ENCODE measurements around the gene TMCO4.

The TMCO4 gene

GRCh38 chr1:19743793-19744192 is 55.9 kb downstream of the TMCO4 start:
- no peak overlapping the region for H3K4me3 ChIP-seq (ENCODE audit: low read depth in 1 of 2, low read length in 1 of 2)
- peaks cover 19% of the 10 kb centered on the region for H3K36me3 ChIP-seq
- no peaks in the 10 kb centered on the region for H3K4me1 ChIP-seq (ENCODE audit: control insufficient read depth in 1 of 2, insufficient read depth in 1 of 2, low read depth in 1 of 2, low read length in 1 of 2)
- no peaks in the 10 kb centered on the region for H3K9me3 ChIP-seq
- H3K27ac ChIP-seq = no peak overlapping the region
- H3K27me3 ChIP-seq = no peaks in the 10 kb centered on the region
- TF ChIP-seq CTCF (IDR thresholded peaks at IDR 0.05) = no peak

GRCh38 chr1:19743180-19743579 is 56.5 kb downstream of the TMCO4 start:
- no peak for TF ChIP-seq CTCF (IDR thresholded peaks at IDR 0.05)
- Histone ChIP-seq H3K36me3 (peaks cover 19% of the 10 kb centered on the region), H3K9me3 (no peaks in the 10 kb centered on the region), H3K4me1 (ENCODE audit: control insufficient read depth in 1 of 2, insufficient read depth in 1 of 2, low read depth in 1 of 2, low read length in 1 of 2) (no peaks in the 10 kb centered on the region), H3K27me3 (no peaks in the 10 kb centered on the region), H3K27ac (no peak overlapping the region), H3K4me3 (ENCODE audit: low read depth in 1 of 2, low read length in 1 of 2) (no peak overlapping the region)

- Histone ChIP-seq H3K27me3 (no peaks in the 10 kb centered on the region), H3K4me1 (ENCODE audit: control insufficient read depth in 1 of 2, insufficient read depth in 1 of 2, low read depth in 1 of 2, low read length in 1 of 2) (no peaks in the 10 kb centered on the region), H3K9me3 (no peaks in the 10 kb centered on the region), H3K4me3 (ENCODE audit: low read depth in 1 of 2, low read length in 1 of 2) (no peak overlapping the region), H3K36me3 (peaks cover 9% of the 10 kb centered on the region), H3K27ac (no peak overlapping the region)
- TF ChIP-seq CTCF (IDR thresholded peaks at IDR 0.05) = no peak
Measured at GRCh38 chr1:19739628-19740027, 60.1 kb downstream of the TMCO4 start.

- Histone ChIP-seq H3K36me3 (peaks cover 11% of the 10 kb centered on the region), H3K27ac (no peak overlapping the region), H3K9me3 (no peaks in the 10 kb centered on the region), H3K4me1 (ENCODE audit: control insufficient read depth in 1 of 2, insufficient read depth in 1 of 2, low read depth in 1 of 2, low read length in 1 of 2) (no peaks in the 10 kb centered on the region), H3K4me3 (ENCODE audit: low read depth in 1 of 2, low read length in 1 of 2) (no peak overlapping the region), H3K27me3 (no peaks in the 10 kb centered on the region)
- no peak for TF ChIP-seq CTCF (IDR thresholded peaks at IDR 0.05)
Measured at GRCh38 chr1:19738669-19739068, 61.0 kb downstream of the TMCO4 start.

- TF ChIP-seq CTCF (IDR thresholded peaks at IDR 0.05) = no peak
Measured at GRCh38 chr1:19738076-19738475, 61.6 kb downstream of the TMCO4 start.

More at GRCh38 chr1:19738076-19738475, 61.6 kb downstream of the TMCO4 start:
- Histone ChIP-seq H3K27me3 (no peaks in the 10 kb centered on the region), H3K27ac (no peak overlapping the region), H3K4me3 (ENCODE audit: low read depth in 1 of 2, low read length in 1 of 2) (no peak overlapping the region), H3K4me1 (ENCODE audit: control insufficient read depth in 1 of 2, insufficient read depth in 1 of 2, low read depth in 1 of 2, low read length in 1 of 2) (no peaks in the 10 kb centered on the region), H3K36me3 (peaks cover 16% of the 10 kb centered on the region), H3K9me3 (no peaks in the 10 kb centered on the region)
